Neural crest cell (in vitro differentiated cells): ENCODE measurements around the gene KREMEN1. TPM values are rescaled to one million over a fixed set of nuclear protein-coding genes. Genes with fewer than 3 reads are reported as not detected.
A peak's percentile ranks its signal among the peaks of the same experiment; 100 is the strongest.

Experiments used
- DNase-seq: peaks from one replicate; pipeline ENCODE4 v3.0.0; 2021; ENCODE audit warnings: low read depth, mixed read lengths, low spot score
- H3K27ac Mint-ChIP-seq: one replicate; pipeline ENCODE4 v1.8.0; 2021; ENCODE audit warnings: mild to moderate bottlenecking, mixed read lengths; ENCODE audit not compliant: unreplicated experiment
- H3K27me3 Mint-ChIP-seq: 2 replicates; pipeline ENCODE4 v1.8.0; 2021; ENCODE audit warnings: low read depth, mild to moderate bottlenecking, mixed read lengths
- H3K36me3 Mint-ChIP-seq: 2 replicates; pipeline ENCODE4 v1.8.0; 2021; ENCODE audit warnings: low read depth, mild to moderate bottlenecking, mixed read lengths
- H3K4me1 Mint-ChIP-seq: 2 replicates; pipeline ENCODE4 v1.8.0; 2021; ENCODE audit warnings: mixed read lengths
- H3K4me3 Mint-ChIP-seq: one replicate; pipeline ENCODE4 v1.8.0; 2021; ENCODE audit warnings: mild to moderate bottlenecking, mixed read lengths
- H3K9me3 Mint-ChIP-seq: 2 replicates; pipeline ENCODE4 v1.8.0; 2021; ENCODE audit warnings: mixed read lengths
- CTCF ChIP-seq: fragments of 200-600 bp; sonication (generic); conservative IDR thresholded peaks from 2 replicates; pipeline ENCODE4 v1.5.0; 2021; ENCODE audit warnings: antibody characterized with exemption, mild to moderate bottlenecking
- total RNA-seq: library from RNA; stranded (reverse); gene quantifications from 2 replicates; pipeline ENCODE4 v1.2.1, GENCODE V29; 2021

The KREMEN1 gene
- total RNA-seq, 1 donor from 2014 or later: 3.9 TPM

GRCh38 chr22:29146771-29147170 is 73.9 kb downstream of the KREMEN1 start:
- DNase-seq: no peak
- Mint-ChIP-seq H3K9me3 (no peaks in the 10 kb centered on the region), H3K27ac (no peak overlapping the region), H3K4me1 (peaks cover 46% of the 10 kb centered on the region), H3K4me3 (no peak overlapping the region), H3K27me3 (peaks cover 2% of the 10 kb centered on the region), H3K36me3 (no peaks in the 10 kb centered on the region)
- TF ChIP-seq CTCF: no peak

- H3K27me3 Mint-ChIP-seq: no peaks in the 10 kb centered on the region
- H3K27ac Mint-ChIP-seq: no peak overlapping the region
- no peaks in the 10 kb centered on the region for H3K9me3 Mint-ChIP-seq
- H3K4me3 Mint-ChIP-seq: no peak overlapping the region
- no peak for TF ChIP-seq CTCF
- H3K4me1 Mint-ChIP-seq: peaks cover 46% of the 10 kb centered on the region
- H3K36me3 Mint-ChIP-seq: no peaks in the 10 kb centered on the region
- no peak for DNase-seq
Observed at GRCh38 chr22:29147331-29147899, 74.6 kb downstream of the KREMEN1 start.

GRCh38 chr22:29148036-29148435 is 75.2 kb downstream of the KREMEN1 start:
- H3K27me3 Mint-ChIP-seq: peaks cover under 1% of the 10 kb centered on the region
- TF ChIP-seq CTCF: no peak
- peak overlapping the region; percentile 19 for H3K4me3 Mint-ChIP-seq
- no peaks in the 10 kb centered on the region for H3K9me3 Mint-ChIP-seq
- H3K4me1 Mint-ChIP-seq: peaks cover 51% of the 10 kb centered on the region
- no peak for DNase-seq
- H3K36me3 Mint-ChIP-seq: no peaks in the 10 kb centered on the region
- H3K27ac Mint-ChIP-seq: no peak overlapping the region

GRCh38 chr22:29148826-29149225 is 76.0 kb downstream of the KREMEN1 start:
- no peak for DNase-seq
- Mint-ChIP-seq H3K36me3 (no peaks in the 10 kb centered on the region), H3K9me3 (no peaks in the 10 kb centered on the region), H3K4me3 (no peak overlapping the region), H3K27ac (no peak overlapping the region), H3K27me3 (peaks cover 3% of the 10 kb centered on the region), H3K4me1 (peaks cover 55% of the 10 kb centered on the region)
- TF ChIP-seq CTCF: no peak

- Mint-ChIP-seq H3K27ac (no peak overlapping the region), H3K36me3 (no peaks in the 10 kb centered on the region), H3K9me3 (no peaks in the 10 kb centered on the region), H3K27me3 (peaks cover 11% of the 10 kb centered on the region), H3K4me3 (peak overlapping the region; percentile 56), H3K4me1 (peaks cover 63% of the 10 kb centered on the region)
- TF ChIP-seq CTCF: no peak
- peak; percentile 46 for DNase-seq
Observed at GRCh38 chr22:29149841-29150555, 77.2 kb downstream of the KREMEN1 start.
